ENCODE measurements around the gene GRIN2A.

The GRIN2A gene

DNA sequence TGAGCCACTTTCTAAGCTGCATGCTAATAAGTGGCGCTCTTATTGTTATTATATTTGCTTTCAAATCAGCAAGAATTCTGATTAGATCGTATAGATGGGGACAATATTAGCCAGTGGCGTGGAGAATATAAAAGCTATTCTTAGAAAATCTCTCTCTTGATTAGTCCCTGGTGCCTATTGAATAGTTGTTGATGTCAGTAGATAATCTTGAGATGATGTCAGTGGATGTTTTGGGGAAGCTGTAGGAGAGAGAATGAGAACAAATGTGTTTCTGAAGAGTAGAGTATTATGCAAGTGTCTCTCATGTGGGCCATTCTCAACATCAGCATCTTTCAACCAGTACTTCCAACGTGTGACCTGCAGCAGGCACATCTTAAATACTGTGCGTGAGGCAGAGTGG, 445.7 kb downstream of the GRIN2A start:
- DNase-seq = no peak

DNA sequence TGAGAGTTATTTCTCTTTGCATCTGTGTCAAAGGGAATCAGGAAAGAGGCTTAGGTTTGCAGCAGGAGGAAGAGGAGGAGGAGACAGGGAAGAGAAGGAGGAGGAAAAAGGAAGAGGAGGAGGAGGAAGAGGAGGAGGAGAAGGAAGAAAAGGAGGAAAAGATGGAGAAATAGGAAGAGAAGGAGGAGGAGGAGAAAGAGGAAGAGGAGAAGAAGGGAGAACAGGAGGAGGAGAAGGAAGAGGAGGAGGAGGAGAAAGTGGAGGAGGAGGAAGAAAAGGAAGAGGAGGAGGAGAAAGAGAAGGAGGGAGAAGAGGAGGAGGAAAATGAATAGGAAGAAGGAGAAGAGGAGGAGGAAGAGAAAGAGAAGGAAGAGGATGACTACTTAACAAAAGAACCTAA, 459.1 kb downstream of the GRIN2A start:
- no peak for DNase-seq

DNA sequence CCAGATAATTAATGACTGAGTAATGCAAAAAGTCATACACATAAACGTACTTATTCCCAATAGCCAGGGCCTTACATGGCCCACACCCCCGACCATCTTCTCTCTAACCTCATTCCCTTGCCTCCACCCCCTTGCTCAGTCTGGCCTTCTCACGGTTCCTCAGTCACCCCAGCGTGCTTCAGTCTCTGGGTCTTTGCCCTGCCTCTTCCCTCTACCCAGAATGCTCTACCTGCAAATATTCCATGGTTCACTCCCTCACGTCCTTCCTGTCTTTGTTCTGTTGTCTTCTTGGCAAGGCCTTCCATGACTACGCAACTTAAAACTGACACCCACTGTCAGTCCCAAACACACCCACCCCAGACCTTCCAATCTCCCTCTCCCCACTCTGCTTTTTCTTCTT, 468.3 kb downstream of the GRIN2A start:
- no peak for DNase-seq

DNA sequence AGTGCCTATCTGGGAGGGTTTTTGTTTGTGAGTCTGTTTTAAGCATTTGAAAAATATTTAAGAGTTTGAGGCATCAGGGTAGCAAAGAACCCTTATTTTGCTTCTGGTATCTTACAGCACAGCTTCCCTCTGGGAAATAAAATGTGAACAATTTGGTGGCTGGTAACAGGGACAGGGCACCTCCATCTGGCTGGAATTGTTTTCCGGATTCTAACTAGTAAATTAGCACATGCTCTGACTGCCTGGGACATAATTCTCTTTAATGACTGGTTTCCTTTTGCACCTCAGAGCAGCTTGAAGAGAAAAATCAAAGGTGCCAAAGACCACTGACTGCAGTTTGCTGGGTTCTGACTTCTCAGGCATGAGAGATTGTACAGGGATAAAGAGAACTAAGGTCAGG, 469.1 kb downstream of the GRIN2A start:
- DNase-seq = no peak

DNA sequence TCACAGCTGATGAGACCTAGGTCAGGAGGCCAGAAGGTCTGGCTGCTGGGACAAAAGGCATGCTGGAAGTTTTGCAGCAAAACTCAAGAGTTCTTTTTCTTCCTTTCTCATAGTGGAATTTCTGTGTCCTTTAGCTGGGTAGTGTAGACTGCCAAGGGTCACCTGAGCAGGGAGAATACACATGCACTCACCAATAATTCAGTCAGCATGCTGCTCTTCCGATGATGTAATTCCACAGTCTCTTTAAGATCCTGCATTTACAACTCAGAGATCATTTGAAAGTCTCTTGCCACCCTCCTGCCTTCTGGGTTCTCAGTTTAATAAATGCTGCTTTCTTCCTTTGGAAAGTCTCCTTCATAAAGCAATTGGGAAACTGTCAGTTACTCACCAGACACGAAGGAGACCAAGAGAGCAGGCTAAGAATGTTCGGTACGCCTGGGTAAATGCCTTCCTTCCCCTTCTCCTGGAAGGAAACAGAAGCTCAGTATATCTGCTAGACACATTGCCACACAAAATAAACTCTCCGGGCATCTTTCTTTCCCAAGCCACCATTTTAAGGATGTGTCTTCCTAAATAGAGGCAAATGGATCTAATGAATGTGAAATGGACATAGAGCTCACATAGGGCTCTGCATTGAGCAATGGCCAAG, 473.1 kb downstream of the GRIN2A start:
- no peak for DNase-seq

DNA sequence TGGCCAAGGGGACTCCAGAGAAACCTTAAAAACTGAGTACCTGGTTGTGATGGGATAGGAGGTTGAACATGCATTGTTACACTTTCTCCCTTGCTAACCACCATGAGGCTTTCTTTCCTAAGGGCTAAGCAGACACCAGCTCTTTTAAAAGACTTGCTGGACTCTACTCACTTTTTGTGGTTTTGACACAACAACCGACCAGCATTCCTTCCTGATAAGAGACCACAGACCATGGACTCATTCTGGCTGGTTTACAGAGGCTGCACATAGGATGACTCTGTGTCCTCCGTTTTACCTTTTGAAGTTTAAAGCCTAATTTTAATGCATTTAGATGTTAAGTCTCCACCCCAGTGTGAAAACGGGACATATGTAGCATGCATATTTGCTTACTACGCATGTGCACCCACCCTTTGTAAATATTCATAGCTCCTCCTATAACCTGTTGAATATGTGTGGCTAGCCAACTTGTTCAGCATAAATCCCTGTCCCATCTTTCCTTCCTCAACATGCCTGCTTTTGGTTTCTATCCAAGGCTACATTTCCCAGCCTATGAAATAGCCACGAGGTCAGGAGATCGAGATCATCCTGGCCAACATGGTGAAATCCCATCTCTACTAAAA, 475.9 kb downstream of the GRIN2A start:
- no peak for DNase-seq

DNA sequence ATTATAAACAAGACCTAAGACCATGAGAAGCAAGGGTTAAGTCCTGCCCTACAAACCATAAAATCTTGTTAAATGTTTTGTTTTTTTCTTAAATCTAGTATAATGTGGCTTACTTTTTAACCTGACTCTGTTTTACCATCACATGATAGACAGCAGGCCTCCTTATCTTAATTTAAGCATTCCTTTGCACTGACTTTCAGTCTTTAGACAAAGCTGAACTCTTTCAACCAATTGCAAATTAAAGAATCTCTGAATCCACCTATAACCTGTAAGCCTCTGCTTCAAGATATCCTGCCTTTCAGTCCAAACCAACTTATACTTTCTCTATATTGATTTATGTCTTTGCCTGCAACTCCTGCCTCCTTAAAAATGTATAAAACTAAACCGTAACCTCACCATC, 478.5 kb downstream of the GRIN2A start:
- DNase-seq = no peak
